ENCODE results near the gene TMEM259. TPM values are rescaled to one million over a fixed set of nuclear protein-coding genes. Genes with fewer than 3 reads are reported as not detected.
A peak's percentile ranks its signal among the peaks of the same experiment; 100 is the strongest.

TMEM259 gene
- total and polyA plus RNA-seq, 2 of the 13 experiments (the other 11 are each of a cell fraction or from before 2014, with no cell fraction given) = 64.7 to 164 TPM

- TF ChIP-seq ZNF138 (CRISPR knock-in tag; IDR thresholded peaks at IDR 0.05; ENCODE audit: low read depth) (0 out of 2 replicates have a peak, but pooled peaks have one; percentile 75), ZNF670 (CRISPR knock-in tag; IDR thresholded peaks at IDR 0.05; ENCODE audit: borderline replicate concordance) (peak; percentile 72; the same call in 1 of the 2 replicates), ZNF749 (CRISPR knock-in tag; IDR thresholded peaks at IDR 0.05; ENCODE audit: borderline replicate concordance) (no peak), PAF1 (CRISPR knock-in tag; IDR thresholded peaks at IDR 0.05) (no peak), RCOR2 (CRISPR knock-in tag; IDR thresholded peaks at IDR 0.05) (no peak), NCOA2 (CRISPR knock-in tag; IDR thresholded peaks at IDR 0.05) (no peak), ZSCAN31 (CRISPR knock-in tag; IDR thresholded peaks at IDR 0.05; ENCODE audit: low read depth) (0 out of 2 replicates have a peak, but pooled peaks have one; percentile 78), REPIN1 (CRISPR knock-in tag; IDR thresholded peaks at IDR 0.05; ENCODE audit: borderline replicate concordance, low read depth) (peak; percentile 62; the same call in 1 of the 2 replicates), TCF7L2 (IDR thresholded peaks at IDR 0.05; ENCODE audit: low read depth, low read length) (no peak), ZNF703 (CRISPR knock-in tag; IDR thresholded peaks at IDR 0.05; ENCODE audit: borderline replicate concordance) (no peak), GPN1 (CRISPR knock-in tag; IDR thresholded peaks at IDR 0.05; ENCODE audit: borderline replicate concordance) (no peak), GMEB2 (CRISPR knock-in tag; IDR thresholded peaks at IDR 0.05; ENCODE audit: low read depth) (peak; percentile 67; the same call in 1 of the 2 replicates), CTCF (CRISPR knock-in tag; IDR thresholded peaks at IDR 0.05) (peak; percentile 37), MXD3 (CRISPR knock-in tag; IDR thresholded peaks at IDR 0.05) (peak; percentile 78), ZNF121 (CRISPR knock-in tag; IDR thresholded peaks at IDR 0.05) (no peak), DNMT3B (CRISPR knock-in tag; conservative IDR thresholded peaks at IDR 0.05) (no peak), NFE2L1 (CRISPR knock-in tag; IDR thresholded peaks at IDR 0.05; ENCODE audit: borderline replicate concordance) (no peak), SALL1 (CRISPR knock-in tag; IDR thresholded peaks at IDR 0.05) (peak; percentile 63), ZFP91 (CRISPR knock-in tag; IDR thresholded peaks at IDR 0.05; ENCODE audit: borderline replicate concordance) (peak; percentile 84; the same call in 1 of the 2 replicates), ZNF547 (CRISPR knock-in tag; IDR thresholded peaks at IDR 0.05) (peak; percentile 94), HNRNPUL1 (IDR thresholded peaks at IDR 0.05; ENCODE audit: low read depth, low read length) (no peak), MBD4 (IDR thresholded peaks at IDR 0.05; ENCODE audit: borderline replicate concordance, low read length) (no peak), ZSCAN9 (CRISPR knock-in tag; IDR thresholded peaks at IDR 0.05; ENCODE audit: borderline replicate concordance) (no peak), HMGA1 (CRISPR knock-in tag; conservative IDR thresholded peaks at IDR 0.05) (no peak), SP5 (CRISPR knock-in tag; IDR thresholded peaks at IDR 0.05; ENCODE audit: borderline replicate concordance, low read depth) (no peak)
Observed at GRCh38 chr19:984165-984967, 36.6 kb downstream of the TMEM259 start, which contains the start of gene WDR18 (continued).

Measured in HepG2 (cell line).